Renal pelvis (tissue), 4 donors: ENCODE measurements around the gene DLG2. TPM values are rescaled to one million over a fixed set of nuclear protein-coding genes. Genes with fewer than 3 reads are reported as not detected.

Experiments
- DNase-seq: peaks from one replicate; pipeline ENCODE4 v3.0.0-alpha.2; 2013
- polyA plus RNA-seq, 3 donors: library from polyadenylated mRNA; unstranded; fragments of 120-200 nt; gene quantifications; one replicate each; pipeline ENCODE4 v1.2.1, GENCODE V29; 2013; ENCODE audit not compliant: insufficient read length in 3 of 3

Gene DLG2
- polyA plus RNA-seq, 3 donors = 10.1 to 16.6 (median 13.0) TPM

- DNase-seq = no peak
Measured at GRCh38 chr11:84214557-84214956, 1412.6 kb downstream of the DLG2 start.

- no peak for DNase-seq
Measured at GRCh38 chr11:84212468-84213390, 1414.4 kb downstream of the DLG2 start.

- no peak for DNase-seq
Measured at GRCh38 chr11:84211896-84212295, 1415.2 kb downstream of the DLG2 start.

- DNase-seq = no peak
Measured at GRCh38 chr11:84194696-84195095, 1432.4 kb downstream of the DLG2 start.

GRCh38 chr11:84193706-84194105, 1433.4 kb downstream of the DLG2 start:
- no peak for DNase-seq

- DNase-seq = no peak
Measured at GRCh38 chr11:84188521-84188920, 1438.6 kb downstream of the DLG2 start.

- DNase-seq = no peak
Measured at GRCh38 chr11:84173078-84173477, 1454.1 kb downstream of the DLG2 start.

GRCh38 chr11:84165139-84165538, 1462.0 kb downstream of the DLG2 start:
- DNase-seq = no peak

GRCh38 chr11:84164728-84165127, 1462.4 kb downstream of the DLG2 start:
- no peak for DNase-seq

- no peak for DNase-seq
Measured at GRCh38 chr11:84163116-84163515, 1464.0 kb downstream of the DLG2 start.

- no peak for DNase-seq
Measured at GRCh38 chr11:84157639-84158038, 1469.5 kb downstream of the DLG2 start.

GRCh38 chr11:84146826-84147225, 1480.3 kb downstream of the DLG2 start:
- DNase-seq = no peak

GRCh38 chr11:84145616-84146185, 1481.4 kb downstream of the DLG2 start:
- DNase-seq = peak; percentile 7

GRCh38 chr11:84144531-84144930, 1482.6 kb downstream of the DLG2 start:
- no peak for DNase-seq

GRCh38 chr11:84142411-84142810, 1484.7 kb downstream of the DLG2 start:
- no peak for DNase-seq

GRCh38 chr11:84140386-84141169, 1486.6 kb downstream of the DLG2 start:
- DNase-seq = no peak

GRCh38 chr11:84137960-84138359, 1489.2 kb downstream of the DLG2 start:
- no peak for DNase-seq

- no peak for DNase-seq
Measured at GRCh38 chr11:84137505-84137904, 1489.6 kb downstream of the DLG2 start.

- no peak for DNase-seq
Measured at GRCh38 chr11:84136926-84137325, 1490.2 kb downstream of the DLG2 start.

GRCh38 chr11:84130646-84131427, 1496.3 kb downstream of the DLG2 start:
- DNase-seq = no peak

GRCh38 chr11:84129961-84130576, 1497.1 kb downstream of the DLG2 start:
- DNase-seq = no peak
